ENCODE results near the gene HLA-DMA.

DNA sequence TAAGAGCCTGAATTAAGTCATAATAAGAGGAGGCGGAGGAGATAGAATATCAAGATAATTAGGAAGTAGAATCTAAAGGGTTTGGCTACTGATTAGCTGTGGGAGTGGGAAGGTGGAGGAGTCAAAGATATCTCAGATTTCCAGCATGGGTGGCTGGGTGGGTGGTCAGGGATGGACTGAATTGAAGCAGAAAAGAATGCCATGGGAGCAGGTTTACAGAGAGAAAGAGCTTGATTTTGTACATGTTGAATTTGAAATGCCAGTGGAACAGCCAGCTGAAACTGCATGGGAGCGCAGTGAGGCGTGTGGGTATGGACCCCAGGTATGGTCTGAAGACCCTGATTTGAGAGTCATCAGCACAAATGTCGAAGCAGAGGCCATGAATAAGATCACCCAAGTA is 1.4 kb upstream of the HLA-DMA start:
- TF ChIP-seq CTCF (IDR thresholded peaks at IDR 0.05; ENCODE audit: insufficient read depth, low read depth, low read length), result no peak
- TF ChIP-seq EZH2 (IDR thresholded peaks at IDR 0.05; ENCODE audit: insufficient read depth, low read length), result no peak

All from astrocyte (in vitro differentiated cells and primary cell).